ENCODE data around the gene IKBKG.
"Not testable (repeated sequence)": the region's sequence is repeated elsewhere in the genome, so short reads cannot be mapped to it uniquely, and the experiment has no call there.

The IKBKG gene, protein sequence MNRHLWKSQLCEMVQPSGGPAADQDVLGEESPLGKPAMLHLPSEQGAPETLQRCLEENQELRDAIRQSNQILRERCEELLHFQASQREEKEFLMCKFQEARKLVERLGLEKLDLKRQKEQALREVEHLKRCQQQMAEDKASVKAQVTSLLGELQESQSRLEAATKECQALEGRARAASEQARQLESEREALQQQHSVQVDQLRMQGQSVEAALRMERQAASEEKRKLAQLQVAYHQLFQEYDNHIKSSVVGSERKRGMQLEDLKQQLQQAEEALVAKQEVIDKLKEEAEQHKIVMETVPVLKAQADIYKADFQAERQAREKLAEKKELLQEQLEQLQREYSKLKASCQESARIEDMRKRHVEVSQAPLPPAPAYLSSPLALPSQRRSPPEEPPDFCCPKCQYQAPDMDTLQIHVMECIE

DNA sequence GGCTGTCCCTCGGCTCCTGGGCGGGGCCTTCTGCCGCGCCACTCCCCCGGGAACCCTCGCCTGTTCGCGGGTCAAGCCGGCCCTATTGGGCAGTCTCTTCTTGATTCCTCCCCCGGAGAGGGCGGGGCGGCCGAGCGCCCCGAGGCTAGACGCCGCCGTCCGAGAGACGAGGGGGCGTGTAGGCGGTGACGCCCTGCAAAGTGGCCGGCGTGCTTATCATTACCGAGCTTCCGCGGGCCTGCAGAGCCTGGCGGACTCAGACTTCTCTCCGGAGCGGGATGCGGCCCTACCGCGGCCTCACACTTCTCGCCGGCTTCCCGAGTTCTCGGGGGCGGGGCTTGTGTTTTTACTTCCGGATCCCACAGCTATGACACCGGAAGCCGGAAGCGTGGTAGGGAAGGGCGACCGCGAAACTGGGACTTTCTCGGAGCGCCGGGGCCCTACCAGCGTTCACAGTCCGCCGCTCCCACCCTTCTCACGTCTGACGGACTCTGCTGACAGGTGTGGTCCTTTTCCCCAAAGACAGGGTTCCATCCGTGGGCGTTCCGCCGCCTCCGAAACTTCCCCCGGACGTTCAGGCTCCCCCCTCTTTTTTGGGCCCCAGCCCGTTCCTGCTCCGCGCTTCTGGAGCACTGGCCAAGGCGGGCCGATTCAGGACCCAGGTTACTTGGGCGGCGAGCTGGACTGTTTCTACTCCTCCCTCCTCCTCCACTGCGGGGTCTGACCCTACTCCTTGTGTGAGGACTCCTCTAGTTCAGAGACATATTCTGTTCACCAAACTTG is at the start of gene IKBKG:
Gene IKBKG, plus strand, starts transcription at position 376 of the 783 bp plus-strand sequence. CDS start 4,383 bp downstream, outside the sequence.
- DNase-seq (ENCODE audit: low read depth in 2 of 2) = peak; percentile 70 to 73

DNA sequence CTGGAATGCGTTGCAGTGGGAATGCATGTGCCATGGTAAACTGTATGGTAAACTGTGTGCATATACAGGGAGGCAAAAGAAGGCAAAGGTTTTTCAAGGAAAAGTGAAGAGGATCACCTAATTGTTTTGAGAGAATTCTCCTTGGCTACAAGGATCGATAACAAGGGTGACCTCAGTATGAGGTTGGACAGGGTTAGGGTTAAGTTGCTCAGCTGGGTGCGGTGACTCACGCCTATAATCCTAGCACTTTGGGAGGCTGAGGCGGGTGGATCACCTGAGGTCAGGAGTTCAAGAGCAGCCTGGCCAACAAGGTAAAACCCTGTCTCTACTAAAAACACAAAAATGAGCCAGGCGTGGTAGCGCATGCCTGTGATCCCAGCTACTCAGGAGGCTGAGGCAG is 46.0 kb upstream of the IKBKG start:
- not testable (repeated sequence) for DNase-seq (ENCODE audit: low read depth in 2 of 2)

DNA sequence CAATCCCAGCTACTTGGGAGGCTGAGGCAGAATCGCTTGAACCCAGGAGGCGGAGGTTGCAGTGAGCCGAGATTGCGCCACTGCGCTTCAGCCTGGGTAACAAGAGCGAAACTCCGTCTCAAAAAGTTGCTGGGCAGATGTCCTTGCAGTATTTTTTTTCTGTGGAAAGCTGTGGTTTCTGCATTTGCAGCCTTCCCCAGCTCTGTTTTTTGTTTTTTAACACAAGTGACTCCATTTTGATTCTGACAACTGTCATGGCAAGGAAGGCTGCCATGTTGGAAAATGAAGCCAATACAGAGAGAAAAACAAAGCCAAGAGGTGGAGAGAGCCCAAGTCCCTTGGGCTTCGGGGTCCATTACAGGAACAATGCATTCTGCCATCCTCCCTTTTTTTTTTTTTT is 45.3 kb upstream of the IKBKG start:
- DNase-seq (ENCODE audit: low read depth in 2 of 2) = no peak

- no peak for DNase-seq (ENCODE audit: low read depth in 2 of 2)
These were observed 44.4 kb upstream of the IKBKG start for GRCh38 chrX:154502989-154503388.

DNA sequence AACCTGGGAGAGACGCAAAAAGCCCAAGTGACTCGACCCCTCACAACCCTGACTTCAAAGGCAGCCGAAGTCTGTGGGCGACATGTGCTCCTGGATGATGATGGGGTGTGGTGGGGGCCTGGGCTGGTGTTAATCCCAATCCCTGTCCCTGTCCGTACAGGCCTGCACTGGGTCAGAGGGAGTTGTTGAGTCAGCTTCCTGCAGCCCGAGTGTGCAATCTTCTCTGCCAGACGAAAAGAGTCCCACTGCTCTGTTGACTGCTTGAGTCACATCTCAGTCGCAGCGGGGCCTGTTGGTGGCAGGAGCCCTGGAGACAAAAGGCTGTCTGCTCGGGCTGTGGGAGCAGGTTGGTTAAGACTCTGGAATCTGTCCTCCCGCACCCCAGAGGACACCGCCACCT is 41.7 kb upstream of the IKBKG start:
- no peak for DNase-seq (ENCODE audit: low read depth in 2 of 2)

- no peak for DNase-seq (ENCODE audit: low read depth in 2 of 2)
These were observed 40.7 kb upstream of the IKBKG start for GRCh38 chrX:154506483-154507332.

DNA sequence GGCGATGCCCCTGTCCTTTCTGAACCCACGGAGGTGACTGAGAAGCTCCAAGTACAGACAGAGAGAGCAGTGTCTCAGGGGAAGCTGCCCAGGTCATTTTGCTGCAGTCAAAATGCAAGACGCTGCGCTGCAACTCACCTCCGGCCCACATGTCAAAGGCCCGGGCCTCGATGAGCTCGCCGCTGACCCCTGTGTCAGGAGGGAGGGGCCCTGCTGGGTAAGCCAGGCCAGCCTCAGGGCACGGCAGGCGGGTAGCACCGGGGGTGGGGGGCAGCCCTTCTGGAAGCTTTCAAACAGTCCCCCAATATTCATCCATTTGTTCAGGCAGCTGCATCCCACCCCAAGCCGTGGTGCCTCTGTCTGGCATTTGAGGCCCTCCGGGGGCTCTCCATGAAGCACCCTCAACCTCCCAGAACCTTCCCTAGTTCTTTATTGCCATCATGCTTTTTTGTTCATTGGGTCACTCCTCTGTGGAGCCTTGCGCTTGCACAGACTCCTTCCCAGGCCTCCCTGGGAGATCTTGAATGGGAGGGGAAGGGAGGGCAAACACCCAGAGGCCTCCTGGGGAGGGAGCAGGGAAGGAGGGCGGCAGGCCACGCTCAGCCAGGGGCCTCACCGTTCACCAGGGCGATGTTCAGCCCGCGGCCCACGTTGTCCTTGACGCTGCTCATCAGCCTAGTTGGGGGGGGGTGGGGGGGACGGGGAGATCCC is 39.6 kb upstream of the IKBKG start:
- DNase-seq (ENCODE audit: low read depth in 2 of 2) = no peak

DNA sequence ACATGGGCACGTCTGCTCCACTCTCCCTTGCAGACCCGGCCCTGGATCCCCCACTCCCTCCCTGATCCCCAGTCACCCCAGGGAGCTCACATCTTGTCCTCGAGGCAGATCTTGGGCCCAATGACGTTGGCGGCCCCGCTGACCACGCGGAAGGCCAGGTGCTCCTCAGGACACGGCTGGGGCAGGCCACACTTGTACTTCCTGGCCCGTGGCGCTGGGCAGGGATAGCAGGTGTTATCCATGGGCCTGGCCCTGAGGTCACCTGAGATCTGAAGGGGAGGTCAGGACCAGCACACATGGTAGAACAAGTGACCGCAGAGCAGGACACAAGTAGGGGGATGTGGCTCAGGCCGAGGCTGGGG is 39.1 kb upstream of the IKBKG start:
- DNase-seq (ENCODE audit: low read depth in 2 of 2) = no peak

GRCh38 chrX:154509455-154509854 is 38.0 kb upstream of the IKBKG start:
- no peak for DNase-seq (ENCODE audit: low read depth in 2 of 2)

- DNase-seq (ENCODE audit: low read depth in 2 of 2) = no peak
These were observed 35.7 kb upstream of the IKBKG start for GRCh38 chrX:154511761-154512160.

GRCh38 chrX:154512879-154513553 is 34.4 kb upstream of the IKBKG start:
- no peak for DNase-seq (ENCODE audit: low read depth in 2 of 2)

DNA sequence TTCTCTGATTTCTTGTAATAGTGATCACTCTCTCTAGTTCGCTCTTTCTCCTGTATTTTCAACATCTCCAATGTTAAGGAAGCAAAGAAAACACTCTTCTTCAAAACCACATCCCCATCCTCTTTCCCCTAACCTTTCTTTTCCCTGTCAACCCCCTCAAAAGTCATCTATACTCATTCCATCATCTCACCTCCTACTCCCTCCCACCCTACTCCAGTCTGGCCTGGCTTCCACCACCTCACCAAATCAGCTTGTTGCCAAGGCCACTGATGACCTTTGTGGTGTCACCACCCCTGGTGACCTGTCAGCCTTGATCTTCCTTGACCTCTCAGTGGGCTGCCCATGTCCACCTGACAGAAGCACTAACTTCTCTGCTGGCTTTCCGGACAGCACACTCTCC is 33.7 kb upstream of the IKBKG start:
- no peak for DNase-seq (ENCODE audit: low read depth in 2 of 2)

GRCh38 chrX:154515090-154515965 is 32.1 kb upstream of the IKBKG start:
- no peak for DNase-seq (ENCODE audit: low read depth in 2 of 2)

DNA sequence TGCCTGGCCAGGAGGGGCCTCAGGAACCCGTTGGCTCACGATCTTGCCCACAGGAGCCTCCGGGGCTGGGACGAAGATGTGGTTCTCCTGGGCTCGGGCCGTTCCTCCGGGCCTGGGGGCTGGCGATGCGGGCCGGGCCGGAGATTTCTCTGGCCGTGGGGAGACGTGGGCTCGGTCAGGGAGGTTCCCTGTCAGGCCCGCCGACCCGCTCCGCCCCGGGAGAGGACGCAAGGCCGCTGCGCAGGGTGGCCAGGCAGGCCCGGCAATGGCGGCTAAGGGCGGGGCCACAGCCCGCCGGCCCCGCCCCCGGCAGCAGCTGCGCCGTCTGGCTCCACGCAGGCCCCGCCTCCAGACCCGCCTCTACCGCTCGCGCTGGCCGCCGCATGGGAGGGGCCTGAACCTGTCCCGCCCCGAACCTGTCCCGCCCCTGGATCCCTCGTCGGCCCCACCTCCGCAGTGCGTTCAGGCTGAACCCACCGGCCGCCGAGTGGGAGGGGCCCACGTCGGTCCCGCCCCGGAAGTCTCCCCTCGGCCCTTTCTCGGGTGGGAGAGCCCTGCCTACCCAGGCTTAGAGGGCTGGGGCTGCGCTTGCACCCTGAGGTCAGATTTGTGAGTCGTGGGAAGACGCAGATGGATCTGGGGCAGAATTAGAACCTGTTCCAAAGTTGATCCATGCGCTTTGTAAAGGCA is 31.3 kb upstream of the IKBKG start, which contains the start of gene FAM3A:
Gene FAM3A, minus strand, starts transcription at position 267 of the 690 bp plus-strand sequence. CDS start 460 bp downstream, outside the sequence.
- DNase-seq (ENCODE audit: low read depth in 2 of 2) = peak; percentile 86 to 89

DNA sequence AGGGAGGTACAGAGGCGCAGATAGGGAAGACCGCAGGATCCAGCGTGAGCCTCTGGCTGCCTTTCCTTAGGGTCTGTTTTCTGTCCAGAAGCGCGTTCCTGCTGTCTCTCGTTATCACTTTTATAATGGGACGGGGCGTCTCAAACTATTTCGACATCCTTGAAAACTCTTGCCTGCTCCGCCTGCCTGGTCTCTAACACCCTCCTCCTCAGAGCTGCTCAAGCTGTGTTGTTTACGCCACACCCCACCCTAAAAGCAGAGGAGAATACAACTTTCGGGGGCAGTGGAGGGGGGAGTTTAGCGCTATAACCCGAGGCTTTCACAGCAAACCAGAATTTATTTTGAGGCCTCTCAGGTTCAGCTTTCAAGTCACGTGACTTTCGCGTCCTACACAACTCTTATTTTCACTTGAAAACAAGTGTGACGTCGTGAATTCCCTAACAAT is 30.7 kb upstream of the IKBKG start:
- DNase-seq (ENCODE audit: low read depth in 2 of 2) = no peak

GRCh38 chrX:154517101-154517781 is 30.2 kb upstream of the IKBKG start:
- no peak for DNase-seq (ENCODE audit: low read depth in 2 of 2)

- no peak for DNase-seq (ENCODE audit: low read depth in 2 of 2)
These were observed 28.0 kb upstream of the IKBKG start for GRCh38 chrX:154519389-154519788.
